Measurements from ENCODE around the gene WHRN. TPM values are rescaled to one million over a fixed set of nuclear protein-coding genes. Genes with fewer than 3 reads are reported as not detected.

The WHRN gene
- total and polyA plus RNA-seq, 2 of the 13 experiments (the other 11 are each of a cell fraction or from before 2014, with no cell fraction given), result 2.3 to 5.3 TPM

GRCh38 chr9:114433720-114434255 lies 71.5 kb downstream of the WHRN start:
- H3K27me3 ChIP-seq (ENCODE audit: control insufficient read depth in 1 of 2, insufficient read depth in 2 of 2, low read length in 2 of 2), result no peaks in the 10 kb centered on the region
- POLR2A ChIA-PET, result no interaction called here
- H3K27ac ChIP-seq (ENCODE audit: extremely low read length, insufficient read depth, low read length), result no peak overlapping the region
- no peak overlapping the region for H3K4me2 ChIP-seq (ENCODE audit: low read depth, low read length)
- H3K4me1 ChIP-seq (ENCODE audit: insufficient read depth, low read length), result peaks cover 29% of the 10 kb centered on the region
- H3K36me3 ChIP-seq (replicated peaks in 1 of 2; ENCODE audit: control insufficient read depth in 1 of 2, insufficient read depth in 2 of 2, low read length in 2 of 2), result no peaks in the 10 kb centered on the region
- 38% methylated on average over 6 of the region's 6 CpGs for WGBS (ENCODE audit: low lambda C conversion rate)
- no peaks in the 10 kb centered on the region for H3K9me3 ChIP-seq (ENCODE audit: low read length)
- in situ Hi-C loops (cut with HindIII; ENCODE audit: extremely low pct_ligation_motif_present, low pct_unique_long_range_greater_than_20kb) (loop anchor here (10.0 to 25.0 kb wide), 2 partner anchors 221 to 579 kb away; partner anchors contain the start of gene TEX53), intact Hi-C loops (cut with micrococcal nuclease; ENCODE audit: unreplicated experiment) (loop anchor here (1.0 to 2.0 kb wide), 2 partner anchors 53 to 74 kb away; no protein-coding TSS in a partner anchor)
- no TSS peak for BruUV-seq (replicated peaks)
- no peaks in the 10 kb centered on the region for H4K20me1 ChIP-seq (ENCODE audit: insufficient read depth, low read length)
- H3K4me3 ChIP-seq (replicated peaks in 1 of 3; ENCODE audit: insufficient read depth in 1 of 3, low read depth in 2 of 3, low read length in 3 of 3), result no peak overlapping the region
- H2AFZ ChIP-seq (ENCODE audit: low read length), result no peak overlapping the region
- peak; percentile 25 for DNase-seq (ENCODE audit: low spot score)
- H3K9ac ChIP-seq (ENCODE audit: insufficient read depth, low read depth, low read length), result no peak overlapping the region
- peak; percentile 53 for ATAC-seq
- H3K79me2 ChIP-seq (ENCODE audit: insufficient read depth, low read length), result no peaks in the 10 kb centered on the region
- FAIRE-seq, result peak; percentile 60
- CTCF ChIA-PET (ENCODE audit: low intra/inter-chr PET ratio, low total read pairs), result interaction anchor here (2.8 kb wide), 1 partner anchor 220 kb away, joined by 11 read pairs; no protein-coding TSS in a partner anchor
- TF ChIP-seq ZNF614 (CRISPR knock-in tag; IDR thresholded peaks at IDR 0.05; ENCODE audit: borderline replicate concordance) (no peak), SOX5 (CRISPR knock-in tag; IDR thresholded peaks at IDR 0.05; ENCODE audit: borderline replicate concordance) (no peak), DDIT3 (CRISPR knock-in tag; IDR thresholded peaks at IDR 0.05) (no peak), ZNF619 (CRISPR knock-in tag; IDR thresholded peaks at IDR 0.05) (no peak), RBM22 (optimal IDR thresholded peaks at IDR 0.05; ENCODE audit: low read length) (no peak), CEBPB (IDR thresholded peaks at IDR 0.05; ENCODE audit: borderline replicate concordance, low read depth, low read length) (no peak), SOX13 (IDR thresholded peaks at IDR 0.05) (no peak), SOX13 (CRISPR knock-in tag; conservative IDR thresholded peaks at IDR 0.05 in 1 of 2, IDR thresholded peaks at IDR 0.05 in 1 of 2) (peak in 1 of 2 experiments; percentile 20; a peak in 1 of 4 replicates), MYNN (CRISPR knock-in tag; IDR thresholded peaks at IDR 0.05; ENCODE audit: low read depth) (no peak), GATAD2A (CRISPR knock-in tag; IDR thresholded peaks at IDR 0.05) (0 out of 2 replicates have a peak, but pooled peaks have one; percentile 26), SAP130 (CRISPR knock-in tag; IDR thresholded peaks at IDR 0.05; ENCODE audit: low read depth) (no peak), RFXAP (CRISPR knock-in tag; IDR thresholded peaks at IDR 0.05; ENCODE audit: borderline replicate concordance) (no peak), ZNF7 (CRISPR knock-in tag; IDR thresholded peaks at IDR 0.05) (no peak), NFYC (CRISPR knock-in tag; IDR thresholded peaks at IDR 0.05) (no peak), SRF (IDR thresholded peaks at IDR 0.05; ENCODE audit: low read depth, low read length) (peak; percentile 58; the same call in 1 of the 2 replicates), ZNF260 (CRISPR knock-in tag; IDR thresholded peaks at IDR 0.05; ENCODE audit: borderline replicate concordance, low read depth) (no peak), CSRNP2 (CRISPR knock-in tag; conservative IDR thresholded peaks at IDR 0.05; ENCODE audit: low read depth) (no peak), ERF (CRISPR knock-in tag; IDR thresholded peaks at IDR 0.05) (no peak), ZNF414 (CRISPR knock-in tag; IDR thresholded peaks at IDR 0.05) (no peak), FOXO4 (CRISPR knock-in tag; conservative IDR thresholded peaks at IDR 0.05) (no peak), ATF4 (CRISPR knock-in tag; IDR thresholded peaks at IDR 0.05) (no peak), HDAC2 (CRISPR knock-in tag; IDR thresholded peaks at IDR 0.05) (no peak)

Measured in HepG2 (cell line).